Measurements from ENCODE around the gene NHERF1. TPM values are rescaled to one million over a fixed set of nuclear protein-coding genes. Genes with fewer than 3 reads are reported as not detected.

The NHERF1 gene
- total and polyA plus RNA-seq, 4 donors = 18.3 to 58.2 (median 28.1) TPM

DNA sequence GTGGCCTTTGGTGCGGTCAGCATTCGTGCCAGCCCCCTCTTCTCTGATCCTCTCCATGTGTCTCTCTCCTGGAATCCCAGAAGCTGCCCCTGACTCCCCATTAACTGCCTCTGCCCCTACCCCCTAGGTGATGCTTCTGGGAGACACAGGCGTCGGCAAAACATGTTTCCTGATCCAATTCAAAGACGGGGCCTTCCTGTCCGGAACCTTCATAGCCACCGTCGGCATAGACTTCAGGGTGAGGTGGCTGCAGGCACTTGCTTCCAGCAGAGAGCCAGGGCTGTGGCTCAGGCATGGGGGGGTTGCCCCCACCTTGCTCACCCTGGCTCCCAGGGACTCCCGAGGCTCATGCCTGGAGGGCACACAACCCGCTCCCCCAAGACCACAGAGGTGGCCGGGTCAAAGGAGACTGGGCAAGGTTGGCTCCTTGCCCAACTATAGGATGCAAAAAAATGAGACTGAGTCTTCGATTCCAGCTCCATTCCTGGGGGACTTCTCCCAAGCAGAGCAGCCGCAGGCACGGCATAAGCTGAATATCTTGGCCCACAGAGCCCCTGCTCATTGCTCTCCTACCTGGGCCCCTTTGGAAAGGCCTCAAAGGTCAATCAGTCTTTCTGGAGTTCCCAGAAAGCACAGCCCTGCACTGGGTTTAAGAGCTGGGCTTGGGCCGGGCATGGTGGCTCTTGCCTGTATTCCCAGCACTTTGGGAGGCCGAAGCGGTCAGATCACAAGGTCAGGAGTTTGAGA is 7.6 kb upstream of the NHERF1 start:
- Histone ChIP-seq H3K4me3 (no peak overlapping the region), H3K27ac (ENCODE audit: low read depth in 1 of 2, low read length in 1 of 2) (no peak overlapping the region), H3K4me1 (ENCODE audit: control insufficient read depth in 5 of 5, insufficient read depth in 5 of 5, low read length in 5 of 5) (peaks cover 0 to 49% (median 12%) of the 10 kb centered on the region in 5 donors), H3K9me3 (ENCODE audit: control insufficient read depth in 4 of 4, insufficient read depth in 3 of 4, low read length in 3 of 4) (no peaks in the 10 kb centered on the region), H3K9ac (ENCODE audit: insufficient read depth in 1 of 2, low read length in 2 of 2) (no peak overlapping the region), H3K36me3 (ENCODE audit: control insufficient read depth in 4 of 4, insufficient read depth in 4 of 4, low read length in 4 of 4) (no peaks in the 10 kb centered on the region), H3K27me3 (ENCODE audit: control insufficient read depth in 3 of 3, insufficient read depth in 3 of 3, low read length in 2 of 3) (peaks cover 0 to 18% (median 3%) of the 10 kb centered on the region in 3 donors)
- no peak for DNase-seq
- no peak for ATAC-seq (ENCODE audit: insufficient read depth, low FRiP score)
- TF ChIP-seq, protein P1, sequence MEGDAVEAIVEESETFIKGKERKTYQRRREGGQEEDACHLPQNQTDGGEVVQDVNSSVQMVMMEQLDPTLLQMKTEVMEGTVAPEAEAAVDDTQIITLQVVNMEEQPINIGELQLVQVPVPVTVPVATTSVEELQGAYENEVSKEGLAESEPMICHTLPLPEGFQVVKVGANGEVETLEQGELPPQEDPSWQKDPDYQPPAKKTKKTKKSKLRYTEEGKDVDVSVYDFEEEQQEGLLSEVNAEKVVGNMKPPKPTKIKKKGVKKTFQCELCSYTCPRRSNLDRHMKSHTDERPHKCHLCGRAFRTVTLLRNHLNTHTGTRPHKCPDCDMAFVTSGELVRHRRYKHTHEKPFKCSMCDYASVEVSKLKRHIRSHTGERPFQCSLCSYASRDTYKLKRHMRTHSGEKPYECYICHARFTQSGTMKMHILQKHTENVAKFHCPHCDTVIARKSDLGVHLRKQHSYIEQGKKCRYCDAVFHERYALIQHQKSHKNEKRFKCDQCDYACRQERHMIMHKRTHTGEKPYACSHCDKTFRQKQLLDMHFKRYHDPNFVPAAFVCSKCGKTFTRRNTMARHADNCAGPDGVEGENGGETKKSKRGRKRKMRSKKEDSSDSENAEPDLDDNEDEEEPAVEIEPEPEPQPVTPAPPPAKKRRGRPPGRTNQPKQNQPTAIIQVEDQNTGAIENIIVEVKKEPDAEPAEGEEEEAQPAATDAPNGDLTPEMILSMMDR (IDR thresholded peaks at IDR 0.05; ENCODE audit: control extremely low read depth, extremely low read depth) = no peak
- 80 to 94% methylated on average over 17 of the region's 17 CpGs for WGBS, 2 donors

DNA sequence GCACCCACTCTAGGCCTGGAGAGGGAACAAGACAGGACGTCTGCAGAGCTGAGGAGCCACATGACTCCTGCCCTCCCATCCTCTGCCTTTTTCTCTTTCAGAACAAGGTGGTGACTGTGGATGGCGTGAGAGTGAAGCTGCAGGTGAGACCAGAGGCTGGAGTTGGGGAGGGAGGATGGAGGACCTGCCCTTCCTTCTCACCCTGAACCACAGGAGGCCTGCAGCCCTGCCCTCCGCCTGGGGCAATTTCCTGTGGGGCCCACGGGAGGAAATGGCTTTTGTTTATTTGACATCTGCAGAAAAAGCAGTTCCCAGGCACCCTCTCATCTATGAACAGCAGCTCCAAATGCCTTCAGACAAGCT is 6.3 kb upstream of the NHERF1 start:
- H3K27me3 ChIP-seq (ENCODE audit: control insufficient read depth in 3 of 3, insufficient read depth in 3 of 3, low read length in 2 of 3) = peaks cover 0 to 18% (median 3%) of the 10 kb centered on the region in 3 donors
- WGBS, 2 donors = 12 to 26% methylated on average over 4 of the region's 4 CpGs
- H3K4me3 ChIP-seq = no peak overlapping the region
- peak overlapping the region in 1 of 2 donors; percentile 40 for H3K27ac ChIP-seq (ENCODE audit: low read depth in 1 of 2, low read length in 1 of 2)
- H3K9me3 ChIP-seq (ENCODE audit: control insufficient read depth in 4 of 4, insufficient read depth in 3 of 4, low read length in 3 of 4) = no peaks in the 10 kb centered on the region
- DNase-seq (peak in 1 of 3 donors; percentile 32), ATAC-seq (ENCODE audit: insufficient read depth, low FRiP score) (no peak)
- H3K36me3 ChIP-seq (ENCODE audit: control insufficient read depth in 4 of 4, insufficient read depth in 4 of 4, low read length in 4 of 4) = no peaks in the 10 kb centered on the region
- TF ChIP-seq, protein P1 (IDR thresholded peaks at IDR 0.05; ENCODE audit: control extremely low read depth, extremely low read depth) = no peak
- H3K9ac ChIP-seq (ENCODE audit: insufficient read depth in 1 of 2, low read length in 2 of 2) = no peak overlapping the region
- peaks cover 0 to 52% (median 22%) of the 10 kb centered on the region in 5 donors for H3K4me1 ChIP-seq (ENCODE audit: control insufficient read depth in 5 of 5, insufficient read depth in 5 of 5, low read length in 5 of 5)

DNA sequence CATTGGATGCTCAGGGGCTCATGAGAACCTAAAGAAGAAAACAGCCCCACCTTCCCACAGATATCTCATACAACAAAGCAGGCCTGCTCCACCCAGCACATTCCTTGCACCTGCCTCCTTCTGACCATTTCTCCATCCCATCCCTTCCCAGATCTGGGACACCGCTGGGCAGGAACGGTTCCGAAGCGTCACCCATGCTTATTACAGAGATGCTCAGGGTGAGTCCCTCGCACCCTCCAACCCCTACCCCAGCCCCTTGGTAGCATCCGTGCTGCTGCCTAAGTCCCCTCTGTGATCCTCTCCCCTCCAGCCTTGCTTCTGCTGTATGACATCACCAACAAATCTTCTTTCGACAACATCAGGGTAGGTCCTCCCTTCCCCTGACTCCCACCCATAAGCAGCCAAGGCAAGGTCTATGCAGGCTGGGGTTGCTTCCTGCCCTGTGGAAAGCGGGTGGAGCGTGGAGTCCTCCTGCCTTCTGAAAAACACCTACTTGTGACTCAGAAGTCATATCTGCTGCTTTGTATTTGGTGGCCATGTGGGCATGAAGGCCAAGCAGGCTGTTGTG is 5.4 kb upstream of the NHERF1 start:
- Histone ChIP-seq H3K27me3 (ENCODE audit: control insufficient read depth in 3 of 3, insufficient read depth in 3 of 3, low read length in 2 of 3) (peaks cover 0 to 16% (median 0%) of the 10 kb centered on the region in 3 donors), H3K4me3 (no peak overlapping the region), H3K4me1 (ENCODE audit: control insufficient read depth in 5 of 5, insufficient read depth in 5 of 5, low read length in 5 of 5) (peaks cover 0 to 51% (median 27%) of the 10 kb centered on the region in 5 donors), H3K9me3 (ENCODE audit: control insufficient read depth in 4 of 4, insufficient read depth in 3 of 4, low read length in 3 of 4) (no peaks in the 10 kb centered on the region), H3K9ac (ENCODE audit: insufficient read depth in 1 of 2, low read length in 2 of 2) (no peak overlapping the region), H3K27ac (ENCODE audit: low read depth in 1 of 2, low read length in 1 of 2) (no peak overlapping the region), H3K36me3 (ENCODE audit: control insufficient read depth in 4 of 4, insufficient read depth in 4 of 4, low read length in 4 of 4) (no peaks in the 10 kb centered on the region)
- no peak for DNase-seq
- no peak for ATAC-seq (ENCODE audit: insufficient read depth, low FRiP score)
- WGBS, 2 donors = 86 to 93% methylated on average over 9 of the region's 9 CpGs
- TF ChIP-seq, protein P1 (IDR thresholded peaks at IDR 0.05; ENCODE audit: control extremely low read depth, extremely low read depth) = no peak

Data from lung (tissue), 12 donors.